SK-MEL-5 (cell line): Measurements from ENCODE around the gene PCDHGC3. TPM values are rescaled to one million over a fixed set of nuclear protein-coding genes. Genes with fewer than 3 reads are reported as not detected.
A peak's percentile ranks its signal among the peaks of the same experiment; 100 is the strongest.
"Not testable (repeated sequence)": the region's sequence is repeated elsewhere in the genome, so short reads cannot be mapped to it uniquely, and the experiment has no call there.

ENCODE experiments used
- DNase-seq: peaks from one replicate; pipeline ENCODE4 v3.0.0-alpha.2; 2016; ENCODE audit warnings: low read depth, low spot score
- in situ Hi-C: cut with HindIII; loops from 2 replicates; pipeline ENCODE4 v1.10.0; 2016; ENCODE audit warnings: low sequenced_read_pairs, high pct_unique_total_duplicates, low pct_unique_long_range_greater_than_20kb
- polyA plus RNA-seq, 2 experiments: library from polyadenylated mRNA; depleted of rRNA; stranded (reverse); fragments of >200 nt; gene quantifications; 2 replicates each; pipeline ENCODE4 v1.2.3, GENCODE V29; 2015
- total RNA-seq: library from RNA; depleted of rRNA; stranded (reverse); fragments of >200 nt; shearing (Covaris generic); gene quantifications from 2 replicates; pipeline ENCODE4 v1.2.3, GENCODE V29; 2014; rRNA removed

The PCDHGC3 gene
- 9.8 and 12.5 TPM in 2 replicates for total RNA-seq
- polyA plus RNA-seq (2015; cell fraction: cytosol; rRNA removed), result 26.9 and 36.1 TPM in 2 replicates
- 0.19 and 4.5 TPM in 2 replicates for polyA plus RNA-seq (2015; cell fraction: nucleus; rRNA removed)

DNA sequence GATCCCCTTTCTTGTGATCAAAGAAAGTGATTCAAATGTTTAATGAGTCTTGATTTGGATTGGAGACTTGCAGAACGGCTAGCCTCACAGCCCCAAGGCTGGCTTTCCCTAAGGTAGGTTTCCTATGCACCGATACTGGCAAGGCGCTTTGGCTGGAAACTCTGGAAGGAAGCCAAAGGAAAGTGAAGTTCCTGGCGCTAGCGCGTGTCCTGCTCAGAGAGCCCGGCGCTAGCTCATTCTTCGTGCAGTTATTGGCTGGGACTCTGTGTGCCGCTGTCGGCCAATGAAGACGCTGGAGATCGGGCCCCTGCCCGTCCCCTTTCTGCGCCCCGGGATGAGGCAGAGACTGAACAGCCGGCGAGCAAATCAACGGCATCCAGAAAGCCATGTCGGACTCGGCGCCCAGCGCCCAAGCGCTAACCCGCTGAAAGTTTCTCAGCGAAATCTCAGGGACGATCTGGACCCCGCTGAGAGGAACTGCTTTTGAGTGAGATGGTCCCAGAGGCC is at the start of gene PCDHGC3:
Gene PCDHGC3, plus strand, starts transcription at position 342 of the 507 bp plus-strand sequence. Its CDS starts 151 bp downstream, at position 493.
- in situ Hi-C loops, result no loop called here
- peak; percentile 65 for DNase-seq

DNA sequence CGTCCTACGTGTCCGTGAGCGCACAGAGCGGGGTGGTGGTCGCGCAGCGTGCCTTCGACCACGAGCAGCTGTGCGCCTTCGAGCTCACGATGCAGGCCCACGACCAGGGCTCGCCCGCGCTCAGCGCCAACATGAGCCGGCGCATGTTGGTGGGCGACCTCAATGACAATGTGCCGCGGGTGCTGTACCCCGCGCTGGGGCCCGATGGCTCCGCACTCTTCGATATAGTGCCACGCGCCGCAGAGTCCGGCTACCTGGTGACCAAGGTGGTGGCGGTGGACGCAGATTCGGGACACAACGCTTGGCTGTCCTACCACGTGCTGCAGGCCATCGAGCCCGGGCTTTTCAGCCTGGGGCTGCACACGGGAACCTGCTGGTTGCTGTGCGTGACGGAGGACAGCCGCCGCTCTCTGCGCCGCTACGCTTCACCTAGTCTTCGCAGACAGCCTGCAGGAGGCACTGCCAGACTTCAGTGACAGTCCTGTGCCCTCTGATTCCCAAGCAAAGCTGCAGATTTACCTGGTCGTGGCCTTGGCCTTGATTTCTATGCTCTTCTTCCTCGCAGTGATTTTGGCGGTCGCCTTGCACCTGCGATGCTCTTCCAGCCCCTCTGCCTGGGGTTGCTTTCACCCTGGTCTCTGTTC is 47.9 kb upstream of the PCDHGC3 start:
- no peak for DNase-seq
- in situ Hi-C loops, result no loop called here

DNA sequence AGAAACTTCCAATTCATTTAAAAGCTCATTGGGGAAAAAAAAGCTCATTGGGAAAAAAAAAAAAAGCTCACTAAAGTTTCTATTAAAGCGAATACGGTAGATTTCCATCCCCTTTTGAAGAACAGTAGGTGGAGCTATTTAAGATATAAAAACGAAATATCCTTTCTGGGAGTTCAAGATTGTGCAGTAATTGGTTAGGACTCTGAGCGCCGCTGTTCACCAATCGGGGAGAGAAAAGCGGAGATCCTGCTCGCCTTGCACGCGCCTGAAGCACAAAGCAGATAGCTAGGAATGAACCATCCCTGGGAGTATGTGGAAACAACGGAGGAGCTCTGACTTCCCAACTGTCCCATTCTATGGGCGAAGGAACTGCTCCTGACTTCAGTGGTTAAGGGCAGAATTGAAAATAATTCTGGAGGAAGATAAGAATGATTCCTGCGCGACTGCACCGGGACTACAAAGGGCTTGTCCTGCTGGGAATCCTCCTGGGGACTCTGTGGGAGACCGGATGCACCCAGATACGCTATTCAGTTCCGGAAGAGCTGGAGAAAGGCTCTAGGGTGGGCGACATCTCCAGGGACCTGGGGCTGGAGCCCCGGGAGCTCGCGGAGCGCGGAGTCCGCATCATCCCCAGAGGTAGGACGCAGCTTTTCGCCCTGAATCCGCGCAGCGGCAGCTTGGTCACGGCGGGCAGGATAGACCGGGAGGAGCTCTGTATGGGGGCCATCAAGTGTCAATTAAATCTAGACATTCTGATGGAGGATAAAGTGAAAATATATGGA is 45.2 kb upstream of the PCDHGC3 start, which contains the start of gene PCDHGA12:
Gene PCDHGA12, plus strand, starts transcription at position 176 of the 782 bp plus-strand sequence. Its CDS starts 253 bp downstream, at position 429.
- DNase-seq, result peak; percentile 86
- in situ Hi-C loops, result no loop called here

- DNase-seq, result no peak
- in situ Hi-C loops, result no loop called here
Measured at GRCh38 chr5:141431286-141431685, 44.5 kb upstream of the PCDHGC3 start.

DNA sequence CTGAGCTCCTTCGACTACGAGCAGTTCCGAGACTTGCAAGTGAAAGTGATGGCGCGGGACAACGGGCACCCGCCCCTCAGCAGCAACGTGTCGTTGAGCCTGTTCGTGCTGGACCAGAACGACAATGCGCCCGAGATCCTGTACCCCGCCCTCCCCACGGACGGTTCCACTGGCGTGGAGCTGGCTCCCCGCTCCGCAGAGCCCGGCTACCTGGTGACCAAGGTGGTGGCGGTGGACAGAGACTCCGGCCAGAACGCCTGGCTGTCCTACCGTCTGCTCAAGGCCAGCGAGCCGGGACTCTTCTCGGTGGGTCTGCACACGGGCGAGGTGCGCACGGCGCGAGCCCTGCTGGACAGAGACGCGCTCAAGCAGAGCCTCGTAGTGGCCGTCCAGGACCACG is 43.5 kb upstream of the PCDHGC3 start:
- DNase-seq, in situ Hi-C loops: not testable (repeated sequence)

DNA sequence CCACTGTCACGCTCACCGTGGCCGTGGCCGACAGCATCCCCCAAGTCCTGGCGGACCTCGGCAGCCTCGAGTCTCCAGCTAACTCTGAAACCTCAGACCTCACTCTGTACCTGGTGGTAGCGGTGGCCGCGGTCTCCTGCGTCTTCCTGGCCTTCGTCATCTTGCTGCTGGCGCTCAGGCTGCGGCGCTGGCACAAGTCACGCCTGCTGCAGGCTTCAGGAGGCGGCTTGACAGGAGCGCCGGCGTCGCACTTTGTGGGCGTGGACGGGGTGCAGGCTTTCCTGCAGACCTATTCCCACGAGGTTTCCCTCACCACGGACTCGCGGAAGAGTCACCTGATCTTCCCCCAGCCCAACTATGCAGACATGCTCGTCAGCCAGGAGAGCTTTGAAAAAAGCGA is 43.0 kb upstream of the PCDHGC3 start:
- in situ Hi-C loops, DNase-seq: not testable (repeated sequence)

- DNase-seq, result no peak
- in situ Hi-C loops, result no loop called here
Measured at GRCh38 chr5:141434006-141434405, 41.8 kb upstream of the PCDHGC3 start.

DNA sequence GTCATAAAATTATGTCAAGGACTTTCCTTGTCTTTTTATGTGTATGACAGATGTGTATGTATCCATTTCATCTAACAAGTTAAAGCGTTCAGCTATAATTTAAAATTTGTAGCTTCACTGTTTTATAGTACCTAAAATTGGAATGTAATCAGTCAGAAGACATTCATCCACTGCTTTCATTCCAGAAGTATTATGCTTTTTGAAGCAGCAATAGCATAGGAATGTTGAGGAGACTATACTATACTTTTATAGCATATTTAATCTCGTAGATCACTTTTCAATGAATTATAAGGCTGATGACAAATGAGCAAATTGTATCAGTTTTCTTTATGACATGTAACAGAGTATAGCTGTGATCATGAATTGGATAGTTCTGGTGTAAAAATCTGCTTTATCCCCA is 38.5 kb upstream of the PCDHGC3 start:
- in situ Hi-C loops, result no loop called here
- no peak for DNase-seq

DNA sequence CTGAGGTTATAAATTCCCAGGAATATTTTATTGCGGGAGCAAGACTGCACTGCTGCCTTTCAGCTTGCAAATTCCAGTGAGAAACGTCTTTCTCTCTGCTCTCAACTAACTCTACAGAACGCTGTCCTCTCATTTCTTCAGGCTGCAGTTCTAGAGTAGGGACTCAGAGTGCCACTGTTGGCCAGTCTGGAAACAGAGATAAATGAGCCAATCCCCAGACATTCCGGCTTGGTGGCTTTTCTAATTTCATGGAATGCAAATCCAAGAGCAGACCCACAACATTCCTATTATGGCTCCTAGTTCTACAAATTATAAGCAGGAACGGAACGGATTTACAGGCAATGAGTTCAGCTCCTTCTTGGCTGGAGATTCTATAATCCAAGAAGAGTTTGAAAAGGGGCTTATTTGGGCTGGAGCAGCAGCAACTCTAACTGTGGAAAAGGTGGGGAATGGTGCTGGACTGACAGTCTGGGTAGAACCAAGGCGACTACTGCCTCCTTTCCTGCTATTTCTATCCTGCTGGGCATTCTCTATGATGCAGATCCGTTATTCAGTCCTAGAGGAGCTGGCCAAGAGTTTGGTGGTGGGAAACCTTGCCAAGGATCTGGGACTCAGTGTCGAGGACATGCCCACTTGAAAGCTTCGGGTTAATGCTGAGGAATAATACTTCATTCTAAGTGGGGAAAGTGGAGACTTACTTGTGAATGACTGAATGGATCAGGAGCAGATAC is 36.2 kb upstream of the PCDHGC3 start:
- no peak for DNase-seq
- in situ Hi-C loops, result no loop called here

DNA sequence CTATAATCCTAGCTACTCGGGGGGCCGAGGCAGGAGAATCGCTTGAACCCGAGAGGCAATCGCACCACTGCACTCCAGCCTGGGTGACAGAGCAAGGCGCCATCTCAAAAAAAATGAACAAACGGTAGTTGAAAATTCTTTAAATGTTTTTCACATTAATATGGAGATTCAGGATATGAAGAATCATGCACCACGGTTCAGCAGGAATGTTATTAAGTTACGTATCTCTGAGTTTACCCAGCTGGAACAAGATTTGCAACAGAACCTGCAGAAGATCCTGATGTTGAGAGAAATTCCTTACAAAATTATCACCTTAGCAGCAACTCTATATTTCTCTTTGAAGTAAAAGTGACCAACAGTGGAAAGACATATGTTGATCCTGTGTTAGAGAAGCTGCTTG is 35.4 kb upstream of the PCDHGC3 start:
- no peak for DNase-seq
- in situ Hi-C loops, result no loop called here

- in situ Hi-C loops, result no loop called here
- DNase-seq, result no peak
Measured at GRCh38 chr5:141441571-141442170, 34.1 kb upstream of the PCDHGC3 start.

GRCh38 chr5:141465351-141465750 is 10.4 kb upstream of the PCDHGC3 start:
- DNase-seq, result no peak
- in situ Hi-C loops, result no loop called here

- no peak for DNase-seq
- in situ Hi-C loops, result no loop called here
Measured at GRCh38 chr5:141476132-141476911, 556 bp downstream of the PCDHGC3 start.

- no peak for DNase-seq
- in situ Hi-C loops, result no loop called here
Measured at GRCh38 chr5:141477044-141477575, 1.3 kb downstream of the PCDHGC3 start.

DNA sequence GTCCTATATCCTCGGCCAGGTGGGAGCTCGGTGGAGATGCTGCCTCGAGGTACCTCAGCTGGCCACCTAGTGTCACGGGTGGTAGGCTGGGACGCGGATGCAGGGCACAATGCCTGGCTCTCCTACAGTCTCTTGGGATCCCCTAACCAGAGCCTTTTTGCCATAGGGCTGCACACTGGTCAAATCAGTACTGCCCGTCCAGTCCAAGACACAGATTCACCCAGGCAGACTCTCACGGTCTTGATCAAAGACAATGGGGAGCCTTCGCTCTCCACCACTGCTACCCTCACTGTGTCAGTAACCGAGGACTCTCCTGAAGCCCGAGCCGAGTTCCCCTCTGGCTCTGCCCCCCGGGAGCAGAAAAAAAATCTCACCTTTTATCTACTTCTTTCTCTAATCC is 2.0 kb downstream of the PCDHGC3 start:
- in situ Hi-C loops, result no loop called here
- no peak for DNase-seq

DNA sequence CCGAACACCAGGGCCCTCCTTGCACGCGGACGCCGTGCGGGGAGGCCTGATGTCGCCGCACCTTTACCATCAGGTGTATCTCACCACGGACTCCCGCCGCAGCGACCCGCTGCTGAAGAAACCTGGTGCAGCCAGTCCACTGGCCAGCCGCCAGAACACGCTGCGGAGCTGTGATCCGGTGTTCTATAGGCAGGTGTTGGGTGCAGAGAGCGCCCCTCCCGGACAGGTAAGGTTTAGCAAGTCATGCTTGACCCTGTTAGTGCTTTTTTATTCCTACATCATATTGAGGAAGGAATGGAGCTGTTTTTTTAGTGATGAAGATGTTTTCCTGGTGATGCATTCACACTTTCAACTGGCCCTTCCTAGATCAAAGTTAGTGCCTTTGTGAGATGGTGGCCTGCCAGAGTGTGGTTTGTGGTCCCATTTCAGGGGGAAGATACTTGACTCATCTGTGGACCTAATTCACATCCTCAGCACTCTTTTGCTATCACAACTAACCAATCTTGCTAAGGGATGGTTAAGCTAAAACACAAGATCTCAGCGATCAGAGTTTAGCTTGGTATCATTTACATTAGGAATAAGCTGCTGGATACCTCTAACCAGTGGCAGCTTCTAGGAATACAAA is 2.7 kb downstream of the PCDHGC3 start:
- DNase-seq, result no peak

More for the DNA sequence above, 2.7 kb downstream of the PCDHGC3 start:
- in situ Hi-C loops, result no loop called here
